GM18499 (cell line): ENCODE data around the gene TSLP.

ENCODE experiments used
- ATAC-seq: cut with Tn5 transposase; IDR thresholded peaks from one replicate; pipeline ENCODE4 v1.9.1; 2021; ENCODE audit warnings: moderate number of reproducible peaks; ENCODE audit not compliant: insufficient read depth, unreplicated experiment

TSLP gene

GRCh38 chr5:111092062-111092853, 20.7 kb downstream of the TSLP start, which contains the start of gene WDR36:
Gene WDR36 (plus strand): TSS chr5:111092348. CDS start chr5:111092457, 109 bp downstream.
- ATAC-seq, result peak; percentile 92

- ATAC-seq, result no peak
Measured at GRCh38 chr5:111095982-111096381, 24.5 kb downstream of the TSLP start.

- ATAC-seq, result no peak
Measured at GRCh38 chr5:111099058-111099778, 27.7 kb downstream of the TSLP start.

GRCh38 chr5:111106320-111106948, 34.9 kb downstream of the TSLP start:
- ATAC-seq, result no peak

DNA sequence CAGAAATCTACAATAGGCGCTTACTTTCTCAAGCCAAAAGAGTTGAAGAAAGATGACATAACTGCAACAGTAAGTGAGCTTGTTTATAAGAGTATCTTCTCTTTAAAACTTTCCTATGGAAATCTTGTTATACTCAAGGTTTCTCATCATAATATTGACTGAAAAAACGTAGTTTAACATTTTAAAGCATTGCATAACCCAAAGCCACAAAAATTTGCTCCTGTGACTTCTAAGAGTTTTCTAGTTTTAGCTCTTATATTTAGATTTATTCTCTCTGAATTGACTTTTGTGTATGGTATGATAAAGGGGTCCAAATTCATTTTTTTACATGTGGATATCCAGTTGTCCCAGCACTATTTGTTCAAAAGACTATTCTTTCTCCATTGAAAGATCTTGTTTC, 35.9 kb downstream of the TSLP start:
- no peak for ATAC-seq

DNA sequence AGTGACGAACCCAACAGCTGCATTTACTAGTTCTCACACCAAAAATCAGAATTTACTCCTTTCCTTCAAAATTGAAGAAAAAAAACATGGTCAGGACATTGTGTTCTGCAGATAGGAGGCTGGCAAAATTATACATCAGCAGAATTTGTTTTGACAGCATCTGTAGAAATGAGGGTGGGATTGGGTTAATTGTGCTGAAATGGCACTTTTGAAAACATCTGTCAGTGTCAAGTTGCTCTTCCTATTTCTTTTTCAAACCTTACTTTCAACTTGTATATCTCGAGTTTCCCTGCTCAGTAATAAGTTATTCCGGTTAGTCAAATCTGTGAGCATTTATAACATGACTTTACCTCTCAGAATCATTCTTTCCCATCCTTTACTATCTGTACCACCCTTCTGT, 40.4 kb downstream of the TSLP start:
- no peak for ATAC-seq

- no peak for ATAC-seq
Measured at GRCh38 chr5:111113678-111114077, 42.2 kb downstream of the TSLP start.

DNA sequence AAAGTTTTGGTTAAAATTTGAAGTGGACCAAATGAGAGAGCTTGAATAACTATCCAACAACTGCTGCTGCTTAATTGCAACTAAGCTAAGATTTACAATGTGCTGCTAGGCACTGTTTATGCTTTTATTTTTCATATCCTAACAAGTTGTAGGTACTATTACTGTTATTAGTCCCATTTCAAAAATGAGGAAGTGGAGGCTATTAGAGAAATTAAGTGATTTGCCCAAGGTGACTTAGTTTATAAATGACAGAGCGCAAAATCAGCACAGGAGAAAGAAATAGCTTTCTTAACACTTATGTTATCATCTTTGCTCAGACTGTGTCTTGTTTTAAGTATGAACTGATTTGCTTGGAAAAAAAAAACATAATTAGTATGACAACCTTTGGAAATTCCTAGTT, 43.7 kb downstream of the TSLP start:
- ATAC-seq, result no peak

DNA sequence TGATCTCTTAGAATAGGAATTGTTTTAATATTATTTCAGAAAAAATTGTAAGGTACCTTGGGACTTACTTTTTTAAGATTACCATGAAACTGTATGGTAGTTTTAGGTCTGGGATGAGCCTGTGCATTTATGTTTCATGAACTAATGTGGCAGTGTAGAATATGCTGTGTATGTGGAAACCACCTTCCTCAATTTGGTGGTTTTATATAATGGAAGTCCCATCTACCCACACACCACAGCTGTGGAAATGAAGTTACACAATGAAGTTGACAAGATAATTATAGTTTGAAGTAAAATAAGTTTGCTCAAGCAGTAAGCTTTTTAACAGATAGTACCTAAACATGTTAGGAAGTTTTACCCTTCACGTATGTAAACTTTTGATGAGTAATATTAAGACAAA, 45.0 kb downstream of the TSLP start:
- ATAC-seq, result no peak

DNA sequence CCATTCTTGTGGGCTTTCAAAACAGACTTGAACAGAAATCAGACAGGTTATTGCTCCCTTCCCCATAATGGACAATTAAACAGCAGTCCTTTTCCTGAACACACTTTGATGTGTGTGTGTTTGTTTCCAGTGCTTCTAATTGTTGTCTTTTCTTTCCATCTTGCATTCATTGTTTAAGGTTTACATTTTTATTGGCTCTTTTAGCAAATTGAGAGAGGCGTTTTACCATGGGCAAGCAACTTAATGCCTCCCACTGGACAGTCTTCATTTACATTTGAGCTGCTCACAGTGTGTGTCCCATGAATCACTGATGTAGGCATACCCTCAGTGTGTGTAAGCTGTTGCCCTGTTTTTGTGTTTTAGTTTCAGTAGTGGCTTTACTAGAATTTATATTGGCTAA, 45.6 kb downstream of the TSLP start:
- ATAC-seq, result no peak

- no peak for ATAC-seq
Measured at GRCh38 chr5:111119221-111119620, 47.7 kb downstream of the TSLP start.

DNA sequence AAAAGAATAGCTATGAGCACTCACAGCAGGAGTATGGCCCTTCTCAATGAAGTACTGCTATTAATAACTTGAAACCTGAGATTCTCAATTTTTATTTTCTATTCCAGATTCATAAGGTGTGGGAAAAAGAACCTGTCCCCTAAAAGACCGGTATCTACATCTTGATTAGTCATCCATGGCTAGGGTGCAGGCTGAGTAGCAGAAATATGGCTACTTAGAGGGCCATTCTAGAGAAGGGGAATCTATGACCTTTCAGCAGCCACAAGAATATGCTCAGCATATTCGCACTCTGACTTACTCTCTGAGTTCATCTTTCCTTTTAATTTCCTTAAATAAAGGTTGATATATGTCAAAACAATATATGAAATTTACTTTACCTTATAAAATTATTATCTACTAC, 48.3 kb downstream of the TSLP start:
- no peak for ATAC-seq

DNA sequence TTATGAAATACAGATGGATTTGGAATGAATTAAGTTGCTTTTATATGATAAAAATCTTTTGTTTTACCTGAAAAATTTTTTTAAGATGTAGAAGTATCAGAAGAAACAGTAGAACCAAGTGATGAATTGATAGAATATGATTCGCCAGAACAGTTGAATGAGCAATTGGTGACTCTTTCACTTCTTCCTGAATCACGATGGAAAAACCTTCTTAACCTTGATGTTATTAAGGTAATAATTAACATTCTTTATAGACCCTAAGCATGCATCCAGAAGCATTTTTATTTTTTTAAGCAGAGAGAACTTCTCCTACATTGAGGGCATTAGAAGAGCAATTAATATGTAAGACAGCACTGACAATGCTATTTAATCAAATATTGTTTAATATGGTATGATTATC, 49.4 kb downstream of the TSLP start:
- no peak for ATAC-seq

GRCh38 chr5:111121926-111122325, 50.4 kb downstream of the TSLP start:
- no peak for ATAC-seq

- ATAC-seq, result no peak
Measured at GRCh38 chr5:111122398-111122797, 50.9 kb downstream of the TSLP start.

DNA sequence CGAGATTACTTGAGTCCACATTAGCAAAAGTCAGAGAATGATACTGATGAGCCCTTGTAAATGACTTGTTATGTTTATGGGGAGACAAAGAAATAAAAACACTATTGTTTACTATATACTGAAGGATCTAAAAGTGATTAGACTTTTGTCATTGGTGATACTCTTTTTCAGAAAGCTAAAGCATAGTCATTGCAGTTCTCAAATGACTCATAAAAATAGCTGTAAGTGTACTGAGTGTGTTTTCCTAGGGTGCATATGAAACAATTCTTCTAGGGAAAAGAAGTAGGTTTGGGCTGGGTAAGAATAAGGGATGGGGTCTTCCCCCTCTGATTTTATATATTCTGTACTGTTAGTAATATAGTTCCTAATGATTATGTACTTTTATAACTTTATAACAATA, 53.3 kb downstream of the TSLP start:
- no peak for ATAC-seq

GRCh38 chr5:111126896-111127295, 55.4 kb downstream of the TSLP start:
- no peak for ATAC-seq
